CD4-positive, alpha-beta T cell treated with Interleukin-6 at 100 ng/mL for 8 hours (primary cell): Measurements from ENCODE around the gene GRIP1.

Source experiments
- DNase-seq: peaks from one replicate; pipeline ENCODE4 v3.0.0-alpha.2; 2020; ENCODE audit warnings: mixed read lengths, low spot score

GRIP1 gene

DNA sequence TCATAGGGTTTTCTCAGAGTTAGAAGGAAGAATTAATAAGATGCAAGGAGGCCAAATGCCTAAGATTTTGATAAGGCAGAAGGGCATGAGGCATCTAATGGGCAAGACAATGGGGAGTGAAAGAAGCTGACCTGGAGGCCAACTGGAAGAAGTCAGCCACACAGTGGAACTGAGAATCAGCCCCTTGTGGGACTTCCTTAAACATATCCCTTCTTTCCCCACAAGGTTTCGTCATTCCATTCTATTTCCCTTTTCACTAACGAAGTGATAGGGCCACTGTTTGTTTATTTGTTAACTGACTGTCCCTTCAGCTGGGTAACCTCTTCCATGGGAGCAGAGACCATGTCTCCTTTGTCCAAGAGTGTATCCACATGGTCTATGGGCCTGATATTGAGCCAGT is 290.4 kb downstream of the GRIP1 start:
- DNase-seq, result no peak

DNA sequence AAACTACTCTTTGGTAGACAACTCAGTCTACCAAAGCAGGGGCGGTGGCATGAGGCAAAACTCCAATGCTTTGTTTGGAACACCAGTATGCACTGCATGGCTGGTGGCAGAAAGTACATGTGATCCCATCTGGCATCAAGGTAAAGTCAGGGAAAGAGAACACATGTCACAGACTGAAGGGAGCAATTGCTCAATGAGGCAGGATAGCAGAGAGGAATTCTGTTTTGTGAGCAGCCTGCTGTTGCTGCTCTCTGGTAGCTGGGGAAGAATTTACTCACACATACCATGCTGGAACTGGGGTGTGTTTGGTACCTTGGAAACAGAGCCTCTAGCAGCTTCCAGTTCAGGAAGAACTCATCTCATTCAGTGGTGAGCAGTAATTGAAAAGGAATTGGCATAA is 291.8 kb downstream of the GRIP1 start:
- DNase-seq, result no peak

DNA sequence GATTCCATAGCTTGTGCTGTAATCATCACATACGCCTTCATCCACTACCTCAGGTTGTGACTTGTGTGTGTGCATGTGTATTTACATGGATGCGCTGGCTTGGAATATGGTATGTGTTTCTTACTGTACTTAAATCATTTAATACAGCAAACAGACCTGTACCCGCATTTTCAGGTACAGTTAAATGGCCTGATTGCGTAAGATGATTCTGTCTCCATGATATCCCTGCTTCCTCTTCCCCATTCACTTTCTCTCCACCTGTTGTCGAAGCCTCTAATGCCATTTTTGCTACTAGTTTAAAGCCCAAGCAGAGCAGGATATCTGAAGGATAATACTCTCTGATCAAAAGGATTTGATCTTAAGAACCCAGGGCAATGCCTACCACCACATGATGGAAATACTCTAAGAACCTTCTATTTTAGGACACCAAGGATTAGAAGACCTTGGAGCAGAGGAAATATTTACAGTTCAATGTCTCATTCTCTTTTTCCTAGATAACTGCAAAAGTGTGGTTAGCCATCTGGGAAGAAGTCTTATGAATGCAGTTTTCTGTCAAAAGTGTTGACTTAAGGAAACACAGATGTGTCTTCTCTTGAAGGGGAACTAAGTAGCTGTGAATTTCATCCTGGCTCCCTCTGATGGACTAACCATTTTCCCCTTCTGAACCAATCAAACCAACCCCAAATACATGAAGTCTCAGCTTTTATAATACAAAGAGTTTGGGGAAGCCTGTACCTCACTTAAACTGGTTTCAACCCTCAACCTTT is 297.9 kb downstream of the GRIP1 start:
- DNase-seq, result no peak

DNA sequence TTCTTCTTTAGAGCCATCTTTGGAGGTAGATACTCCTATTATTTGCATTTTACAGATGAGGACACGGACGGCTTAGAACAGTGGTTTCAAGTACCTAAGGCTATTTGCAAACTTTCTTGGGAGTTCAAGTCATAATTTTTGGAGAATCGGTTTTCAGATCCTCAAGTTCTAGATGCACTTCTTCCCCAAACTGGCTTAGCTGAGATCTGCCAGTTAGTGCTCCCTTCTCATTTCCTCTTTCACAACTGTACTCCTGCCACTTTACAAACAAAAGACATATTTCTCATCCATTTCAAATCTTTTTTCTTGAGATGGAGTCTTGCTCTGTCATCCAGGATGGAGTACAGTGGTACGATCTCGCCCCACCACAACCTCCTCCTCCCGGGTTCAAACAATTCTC is 299.3 kb downstream of the GRIP1 start:
- DNase-seq, result no peak

DNA sequence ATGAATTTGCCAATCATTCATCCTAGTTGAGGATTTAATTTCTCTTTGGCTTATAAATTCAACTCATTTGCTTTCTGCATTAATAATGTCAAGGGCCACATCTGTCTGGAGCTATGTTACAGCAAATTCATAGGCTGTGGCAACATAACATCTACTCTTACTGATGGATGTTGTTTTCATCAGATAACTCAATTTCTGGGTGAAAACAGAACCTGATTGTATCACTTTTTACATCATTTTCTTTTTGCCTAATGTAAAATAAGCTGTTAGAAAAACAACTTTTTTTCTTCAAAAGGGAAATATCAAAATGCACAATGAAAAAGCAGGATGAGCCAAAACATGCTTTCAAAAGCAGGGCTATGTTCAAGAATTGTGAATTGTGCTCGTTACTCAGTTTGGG is 303.3 kb downstream of the GRIP1 start:
- no peak for DNase-seq

DNA sequence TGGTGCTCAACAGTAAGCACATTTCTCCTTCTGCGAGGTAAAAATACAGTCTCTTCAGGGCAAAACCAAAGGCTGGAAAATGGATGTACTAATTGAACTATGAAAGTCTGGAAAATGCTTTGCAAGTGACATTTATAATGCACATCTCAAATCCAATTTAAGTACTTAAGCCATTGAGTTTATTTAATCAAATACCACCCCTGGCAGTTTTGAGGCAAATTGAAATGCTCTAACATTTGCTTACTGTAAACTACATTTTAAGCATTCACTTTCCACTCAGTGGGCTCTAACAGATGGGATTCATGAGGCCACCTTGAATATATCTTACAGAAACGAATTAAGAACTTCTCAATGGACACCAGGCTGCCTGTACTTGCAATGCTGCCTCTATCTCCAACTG is 306.9 kb downstream of the GRIP1 start:
- no peak for DNase-seq

DNA sequence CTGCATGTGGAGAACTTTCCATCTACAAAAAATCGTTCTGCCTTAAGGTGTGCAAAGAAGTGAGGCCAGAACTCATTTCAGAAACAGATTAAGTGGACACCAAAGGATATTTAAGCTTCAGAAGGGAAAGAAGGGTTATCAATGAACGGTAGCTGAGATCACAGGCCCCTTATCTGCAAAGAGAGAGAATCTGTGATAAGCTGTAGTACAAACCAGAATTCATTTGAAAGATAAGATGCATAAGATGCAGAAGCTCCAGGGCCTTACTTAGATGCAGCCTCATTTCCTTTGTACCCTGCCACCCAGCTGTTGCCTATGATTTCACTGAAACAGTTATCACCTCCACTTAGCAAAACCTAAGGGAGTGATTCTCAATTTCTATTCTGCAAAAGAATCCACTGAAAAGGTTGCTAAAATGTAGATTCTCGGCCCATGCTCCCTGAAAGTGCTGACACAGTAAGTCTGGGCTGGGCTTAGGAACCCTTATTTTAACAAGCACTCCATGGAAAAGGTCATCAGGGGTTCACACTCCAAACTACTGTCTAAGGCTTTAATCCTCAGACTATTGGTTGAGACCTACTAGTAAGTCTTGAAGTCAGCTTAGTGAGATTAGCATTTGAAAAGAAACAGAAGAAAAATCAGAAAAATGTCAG is 311.7 kb downstream of the GRIP1 start:
- DNase-seq, result no peak

DNA sequence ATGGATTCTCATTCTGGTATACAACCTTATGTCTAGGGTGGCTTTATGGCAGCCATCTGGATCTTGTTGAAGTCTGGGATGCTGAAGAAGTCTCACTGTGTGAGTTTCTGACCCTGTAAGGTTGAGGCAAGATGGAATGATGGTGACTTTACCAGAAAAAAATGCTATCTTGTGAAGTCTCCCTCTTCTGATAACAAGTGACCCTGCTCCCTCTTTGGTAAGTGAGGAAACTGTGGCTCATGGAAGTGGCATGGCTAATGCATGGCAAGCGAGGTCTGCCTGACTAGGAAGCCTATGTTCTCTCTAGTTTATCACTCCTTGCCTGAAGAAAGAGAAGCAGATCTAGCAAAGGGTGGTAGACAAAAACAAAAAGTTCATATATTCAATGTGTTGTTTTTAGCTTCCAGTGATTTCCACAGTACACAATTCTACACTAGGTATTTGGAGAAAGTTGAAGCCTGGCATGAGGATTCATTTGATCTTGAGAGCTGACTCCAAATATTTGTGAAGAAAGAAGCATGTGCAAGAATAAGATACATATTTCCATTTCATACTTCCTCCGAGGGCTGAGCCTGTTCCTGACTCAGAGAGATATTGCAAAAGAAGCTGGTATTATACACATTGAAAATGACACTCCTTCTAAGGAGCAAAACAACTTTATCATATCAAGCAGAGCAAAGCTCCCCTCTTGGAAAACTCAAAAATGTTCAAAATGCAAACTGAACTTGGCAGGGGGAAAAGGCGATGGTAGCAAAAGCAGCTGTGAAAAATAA is 313.0 kb downstream of the GRIP1 start:
- DNase-seq, result no peak

DNA sequence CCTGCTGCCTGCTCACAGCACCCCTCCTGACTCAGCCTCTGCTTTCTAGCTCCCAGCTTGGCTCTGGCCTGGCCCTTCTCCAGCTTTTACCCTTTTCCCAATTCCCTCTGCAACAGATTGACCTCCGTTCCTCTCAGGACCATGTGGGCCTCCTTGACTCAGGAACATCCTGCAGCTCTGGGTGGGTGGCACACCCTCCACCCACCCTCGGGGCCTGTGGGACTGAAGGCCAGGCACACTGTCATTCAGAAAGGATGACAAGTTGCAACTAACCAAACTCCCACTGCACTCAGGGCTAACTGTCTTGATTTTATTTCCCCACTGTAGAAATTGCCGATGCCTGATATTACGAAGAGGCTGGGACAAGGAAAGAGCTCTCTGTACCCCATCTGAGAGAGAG is 317.2 kb downstream of the GRIP1 start:
- DNase-seq, result no peak

DNA sequence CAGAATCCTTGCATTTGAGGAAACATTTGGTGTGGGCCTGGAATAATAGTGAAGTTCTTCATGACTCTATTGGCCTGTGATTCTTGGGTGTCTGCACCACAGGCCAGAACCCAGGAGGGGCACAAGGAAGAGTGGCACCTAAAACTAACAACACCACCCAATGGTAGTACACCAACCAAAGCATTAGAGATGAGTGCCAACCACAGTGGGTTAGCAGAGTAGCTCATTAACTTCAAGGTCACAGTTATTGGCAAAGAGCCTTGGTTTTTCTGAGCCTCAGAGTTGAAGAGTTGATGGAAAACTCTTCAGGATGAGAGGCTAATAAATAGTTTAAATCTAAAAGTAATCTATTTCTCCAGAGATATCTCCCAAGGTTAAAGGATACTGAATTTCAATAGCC is 319.6 kb downstream of the GRIP1 start:
- DNase-seq, result no peak

DNA sequence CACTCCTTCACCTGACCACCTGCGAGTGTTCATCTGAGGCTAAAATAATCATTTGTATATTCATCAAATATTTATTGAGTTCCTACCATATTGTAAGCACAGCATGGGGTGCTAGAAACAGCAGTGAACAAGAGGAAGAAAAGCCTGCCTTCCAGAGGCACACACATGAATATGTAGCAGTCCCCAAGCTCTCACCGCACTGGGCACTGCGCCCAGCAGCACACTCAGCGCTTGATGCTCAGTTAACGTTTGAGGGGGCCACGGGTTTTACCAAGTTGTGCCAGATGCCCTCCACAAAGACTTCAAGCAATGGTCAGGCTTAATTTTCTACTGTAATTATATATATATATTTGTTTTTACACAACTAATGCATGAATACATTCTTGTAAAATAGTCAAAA is 324.6 kb downstream of the GRIP1 start:
- DNase-seq, result no peak

DNA sequence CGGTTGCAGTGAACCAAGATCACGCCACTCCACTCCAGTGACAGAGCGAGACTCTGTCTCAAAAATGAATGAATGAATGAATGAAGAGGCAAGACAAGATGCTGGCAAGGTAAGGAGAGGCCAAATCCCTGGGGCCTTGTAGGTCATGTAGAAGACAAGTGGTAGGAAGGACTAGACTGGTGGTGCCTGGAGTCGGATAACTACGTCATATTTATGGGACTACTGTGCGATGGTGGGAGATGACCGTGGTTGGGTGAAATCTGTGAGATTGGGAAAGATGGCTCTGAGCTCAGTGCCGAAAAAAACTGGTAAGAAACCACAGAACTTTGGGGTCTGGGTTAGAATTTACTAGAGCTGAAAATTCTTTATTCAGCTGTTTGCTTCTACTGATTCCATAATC is 326.0 kb downstream of the GRIP1 start:
- DNase-seq, result no peak

DNA sequence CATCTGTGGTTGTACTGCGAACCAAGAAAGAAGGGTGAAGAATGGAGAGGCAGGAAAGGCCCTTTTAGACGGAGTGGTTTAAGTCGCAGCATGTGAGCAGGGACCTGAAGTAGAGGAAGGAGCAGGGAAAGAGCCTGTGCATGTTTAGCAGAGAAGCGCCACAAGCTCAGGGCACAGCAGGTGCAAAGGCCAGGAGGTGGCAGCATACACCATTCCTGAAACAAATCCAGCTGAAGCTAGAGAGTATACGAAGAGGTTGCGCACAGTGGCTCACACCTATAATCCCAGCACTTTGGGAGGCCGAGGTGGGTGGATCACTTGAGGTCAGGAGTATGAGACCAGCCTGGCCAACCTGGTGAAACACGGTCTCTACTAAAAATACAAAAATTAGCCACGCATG is 326.7 kb downstream of the GRIP1 start:
- DNase-seq, result no peak

DNA sequence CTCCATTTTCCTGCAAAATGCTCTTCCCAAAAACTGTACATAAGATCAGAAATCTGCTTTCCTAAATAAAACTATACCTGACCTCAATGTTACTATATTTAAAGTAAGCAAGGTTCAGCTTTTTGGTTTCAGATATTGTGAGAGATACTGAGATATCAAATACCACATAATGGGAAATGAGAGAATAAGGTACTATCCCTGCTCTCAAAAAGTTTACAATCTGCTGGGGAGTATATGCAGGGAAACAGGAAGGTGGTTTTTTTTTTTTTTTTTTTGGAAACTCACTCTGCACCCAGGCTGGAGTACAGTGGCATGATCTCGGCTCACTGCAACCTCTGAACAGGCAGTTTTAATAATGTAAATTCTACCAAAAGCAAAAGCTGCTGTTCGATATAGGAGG is 327.6 kb downstream of the GRIP1 start:
- DNase-seq, result no peak

DNA sequence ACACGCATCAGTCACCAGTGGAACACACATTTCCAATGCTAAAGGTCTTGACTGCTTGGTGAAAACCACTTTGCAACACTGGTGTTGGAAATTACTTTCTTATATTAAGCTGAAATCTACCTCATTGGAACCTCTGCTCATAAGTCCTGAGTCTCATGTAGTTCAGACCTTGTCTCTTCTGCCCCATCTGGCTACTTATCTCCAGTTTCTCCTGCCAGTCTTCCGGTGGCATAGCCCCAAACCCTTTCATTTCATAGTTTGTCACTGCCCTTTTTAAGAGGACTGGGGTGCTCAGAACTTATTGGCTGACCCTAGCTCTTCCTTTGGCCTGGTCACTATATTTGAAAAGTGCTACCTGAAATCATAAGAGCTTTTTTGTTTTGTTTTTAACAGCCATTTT is 332.9 kb downstream of the GRIP1 start:
- DNase-seq, result no peak

DNA sequence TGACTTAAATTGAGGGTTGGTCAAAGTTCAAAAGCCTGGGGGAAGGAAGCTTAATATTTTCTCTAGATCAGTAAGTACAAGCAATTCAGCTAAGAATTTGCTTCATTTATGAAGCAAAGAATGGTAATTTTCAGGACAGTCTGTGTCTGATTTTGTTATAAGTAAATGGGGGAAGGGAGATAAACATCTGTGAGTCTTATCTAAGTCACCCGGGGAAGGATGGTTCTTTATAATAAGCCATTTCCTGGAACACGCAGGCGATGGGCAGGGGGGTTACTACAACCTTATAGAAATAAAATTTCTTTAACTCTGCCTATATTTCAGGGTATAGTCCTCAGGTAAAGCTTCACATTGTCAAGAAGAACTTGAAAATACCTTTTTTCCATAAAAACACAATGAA is 333.7 kb downstream of the GRIP1 start:
- no peak for DNase-seq

DNA sequence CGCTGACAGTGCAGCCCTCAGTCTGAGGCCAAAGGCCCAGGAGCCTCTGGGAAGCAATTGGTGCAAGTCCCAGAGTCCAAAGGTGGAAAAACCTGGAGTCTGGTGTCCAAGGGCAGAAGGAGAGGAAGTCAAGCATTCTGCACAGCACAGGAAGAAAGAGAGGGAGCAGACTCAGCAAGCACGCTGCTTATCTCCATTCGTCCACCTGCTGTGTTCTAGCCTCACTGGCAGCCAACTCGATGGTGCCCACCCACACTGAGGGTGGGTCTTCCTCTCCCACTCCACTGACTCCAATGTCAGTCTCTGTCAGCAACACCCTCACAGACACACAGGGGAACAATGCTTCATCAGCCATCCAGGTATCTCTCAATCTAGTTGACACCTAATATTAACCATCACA is 337.8 kb downstream of the GRIP1 start:
- no peak for DNase-seq

DNA sequence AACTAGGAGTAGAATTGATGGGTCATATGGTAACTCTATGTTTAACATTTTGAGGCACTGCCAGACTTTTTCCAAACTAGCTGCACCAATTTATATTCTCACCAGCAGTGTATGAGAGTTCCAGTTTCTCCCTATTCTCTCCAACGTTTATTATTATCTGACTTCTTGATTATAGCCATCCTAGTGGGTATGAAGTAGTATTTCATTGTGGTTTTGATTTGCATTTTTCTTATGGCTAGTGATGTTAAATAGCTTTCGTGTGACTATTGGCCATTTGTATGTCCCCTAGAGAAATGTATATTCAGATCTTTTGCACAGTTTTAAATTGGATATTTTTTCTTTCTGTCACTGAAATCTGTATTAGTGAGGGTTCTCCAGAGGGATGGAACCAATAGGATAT is 338.7 kb downstream of the GRIP1 start:
- no peak for DNase-seq

DNA sequence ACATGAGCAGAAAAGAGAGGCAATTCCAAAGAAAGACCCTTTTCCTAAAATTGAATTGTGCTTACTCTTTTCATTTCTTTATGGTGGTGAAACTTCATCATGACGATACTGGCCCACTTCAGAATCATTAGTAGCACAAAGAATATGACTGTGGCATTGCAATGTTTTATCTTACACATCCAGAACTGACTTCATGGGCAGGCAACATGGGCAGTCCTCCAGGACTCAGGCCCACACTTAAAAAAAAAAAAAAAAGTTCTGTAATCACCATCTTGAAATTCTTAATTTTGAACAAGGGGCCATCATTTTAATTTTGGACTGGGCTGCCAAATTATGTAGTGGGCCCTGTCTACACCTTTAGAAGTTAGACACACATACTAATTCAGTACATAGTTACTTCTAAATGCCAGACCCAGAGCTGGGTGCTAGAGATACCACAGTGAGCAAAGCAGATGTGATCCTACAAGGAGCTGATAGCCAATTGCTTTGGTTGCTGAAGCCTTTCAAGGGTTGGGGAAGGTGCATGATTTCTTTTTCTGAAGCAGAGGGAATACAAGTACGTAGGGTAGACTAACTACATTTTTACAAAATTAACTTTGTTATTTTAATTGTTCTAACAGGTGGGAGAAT is 341.4 kb downstream of the GRIP1 start:
- DNase-seq, result no peak

DNA sequence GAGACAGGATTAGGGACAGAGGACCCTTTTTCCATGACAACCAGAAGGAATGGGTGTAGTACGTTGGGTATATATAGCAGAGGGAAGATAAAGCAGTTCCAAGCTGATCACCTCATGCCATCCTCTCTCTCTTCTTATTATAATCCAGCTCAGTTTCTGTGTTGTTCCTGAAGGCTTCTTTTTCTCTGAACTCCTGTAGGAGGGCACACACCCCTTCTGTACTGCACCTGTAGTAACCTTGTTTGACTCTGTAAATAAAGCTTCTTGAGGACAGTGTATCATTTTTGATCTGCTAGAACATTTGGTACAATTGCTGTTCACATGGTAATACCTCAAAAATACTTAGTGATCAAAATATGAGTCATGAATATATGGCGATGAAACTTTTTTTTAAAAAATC is 343.1 kb downstream of the GRIP1 start:
- DNase-seq, result no peak

DNA sequence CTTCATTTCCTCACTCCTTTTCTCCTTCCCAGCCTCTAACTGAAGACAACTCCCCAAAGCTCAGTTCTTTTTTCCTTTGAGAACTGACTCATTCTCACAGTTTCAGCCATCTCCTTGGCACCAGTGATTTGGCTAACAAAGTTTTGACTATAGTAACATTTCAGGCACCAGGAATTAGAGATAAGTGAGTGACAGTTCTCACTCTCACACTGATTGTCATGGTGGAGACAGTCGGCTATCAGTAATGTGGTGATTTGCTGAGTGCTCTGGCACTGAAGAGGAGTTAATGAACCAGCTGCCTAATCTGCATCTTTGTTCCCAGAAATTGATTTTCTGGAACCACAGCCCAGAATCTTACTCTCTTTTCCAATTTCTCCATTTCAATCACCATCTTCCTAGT is 347.1 kb downstream of the GRIP1 start:
- no peak for DNase-seq

DNA sequence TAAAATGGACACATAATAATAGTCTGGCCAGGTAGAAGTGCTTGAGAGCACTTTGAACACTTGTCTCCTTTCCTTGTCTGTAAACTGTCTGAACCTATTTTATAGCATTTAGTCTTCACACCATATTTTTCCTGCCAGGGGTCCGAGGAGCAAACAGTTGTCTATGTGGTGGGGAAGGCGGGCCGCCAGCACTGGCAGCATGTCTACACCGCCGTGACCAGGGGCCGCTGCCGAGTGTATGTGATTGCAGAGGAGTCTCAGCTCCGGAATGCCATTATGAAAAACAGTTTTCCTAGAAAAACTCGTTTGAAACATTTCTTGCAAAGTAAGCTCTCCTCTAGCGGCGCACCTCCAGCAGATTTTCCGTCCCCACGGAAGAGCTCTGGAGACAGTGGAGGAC is 347.9 kb downstream of the GRIP1 start:
- DNase-seq, result no peak

DNA sequence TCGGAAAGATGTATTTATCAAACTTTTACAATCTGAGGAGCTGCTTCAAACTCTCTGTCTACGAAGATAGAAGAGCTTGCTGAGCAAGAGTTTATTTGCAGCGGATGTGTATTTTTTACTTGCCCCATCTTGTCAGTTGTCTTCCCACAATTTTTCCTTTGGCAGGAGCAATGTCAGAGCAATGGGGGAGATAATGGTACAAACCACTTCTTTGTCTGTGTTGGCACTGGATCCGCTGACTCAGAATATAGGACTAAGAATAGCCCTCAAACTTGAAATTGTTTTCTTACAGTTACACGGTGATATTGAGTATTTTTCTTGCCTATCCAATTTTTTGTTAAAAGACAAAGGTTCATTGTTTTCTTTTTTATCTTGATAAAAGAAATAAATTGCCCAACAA is 348.9 kb downstream of the GRIP1 start:
- DNase-seq, result no peak
